PC-3 (cell line): ENCODE data around the gene SUGP1. TPM values are rescaled to one million over a fixed set of nuclear protein-coding genes. Genes with fewer than 3 reads are reported as not detected.

Source experiments
- ATAC-seq: fragments of 200-7000 bp; cut with Tn5 transposase; 2 replicates; pipeline ENCODE4 v1.9.1; 2020; ENCODE audit warnings: mild to moderate bottlenecking, moderate library complexity
- BruUV-seq: library from RNA; stranded (reverse); fragments of 400-500 nt; replicated peaks from 2 replicates; lab custom pipeline; 2021; lab: Mats Ljungman, UMichigan
- CTCF ChIA-PET: fragments of 300-600 bp; sonication (Branson Sonifier 250); formaldehyde crosslinking; loops from one replicate; lab custom pipeline; 2022; ENCODE audit warnings: antibody characterized with exemption; lab: Charles Lee
- POLR2A ChIA-PET: fragments of 300-600 bp; sonication (Branson Sonifier 250); formaldehyde crosslinking; loops from one replicate; lab custom pipeline; 2022; ENCODE audit warnings: antibody characterized with exemption; ENCODE audit not compliant: unreplicated experiment; lab: Charles Lee
- DNase-seq: peaks from one replicate; pipeline ENCODE4 v3.0.0-alpha.2; 2015
- H2AFZ ChIP-seq: fragments of 300-600 bp; sonication (generic); 2 replicates; pipeline ENCODE4 v1.6.0; 2016; ENCODE audit warnings: antibody characterized with exemption, low read length
- H3F3A ChIP-seq: fragments of 300-600 bp; sonication (generic); one replicate; pipeline ENCODE4 v1.6.0; 2017; ENCODE audit warnings: antibody characterized with exemption, low read length, control low read depth, mild to moderate bottlenecking; ENCODE audit not compliant: unreplicated experiment
- H3K27ac ChIP-seq: fragments of 300-600 bp; sonication (generic); 2 replicates; pipeline ENCODE4 v1.5.1; 2016; ENCODE audit warnings: mild to moderate bottlenecking, low read length
- H3K27me3 ChIP-seq: fragments of 300-600 bp; sonication (generic); 2 replicates; pipeline ENCODE4 v1.6.1; 2016; ENCODE audit warnings: low read length, mixed read lengths
- H3K36me3 ChIP-seq: fragments of 300-600 bp; sonication (generic); 2 replicates; pipeline ENCODE4 v1.6.1; 2016; ENCODE audit warnings: low read depth, mixed run types, low read length, mixed read lengths
- H3K4me1 ChIP-seq: fragments of 300-600 bp; sonication (generic); 2 replicates; pipeline ENCODE4 v1.5.1; 2016; ENCODE audit warnings: low read length; ENCODE audit not compliant: insufficient read depth
- H3K4me2 ChIP-seq: fragments of 300-600 bp; sonication (generic); 2 replicates; pipeline ENCODE4 v1.6.0; 2016; ENCODE audit warnings: low read length
- H3K4me3 ChIP-seq: fragments of 300-600 bp; sonication (generic); 2 replicates; pipeline ENCODE4 v1.5.1; 2016; ENCODE audit warnings: mild to moderate bottlenecking, low read length, mixed read lengths
- H3K79me2 ChIP-seq: fragments of 300-600 bp; sonication (generic); 2 replicates; pipeline ENCODE4 v1.6.1; 2017; ENCODE audit warnings: low read length, mixed read lengths
- H3K9ac ChIP-seq: fragments of 300-600 bp; sonication (generic); 2 replicates; pipeline ENCODE4 v1.6.0; 2016; ENCODE audit warnings: mild to moderate bottlenecking, low read length
- H3K9me2 ChIP-seq: fragments of 300-600 bp; sonication (generic); replicated peaks from 2 replicates; pipeline ENCODE4 v1.6.1; 2016; ENCODE audit warnings: mixed run types, low read length, mixed read lengths
- H3K9me3 ChIP-seq: fragments of 300-600 bp; sonication (generic); 2 replicates; pipeline ENCODE4 v1.6.1; 2016; ENCODE audit warnings: low read length, mixed read lengths
- H4K20me1 ChIP-seq: fragments of 300-600 bp; sonication (generic); 2 replicates; pipeline ENCODE4 v1.6.1; 2016; ENCODE audit warnings: low read length, mixed read lengths
- CTCF ChIP-seq: fragments of 300-600 bp; sonication (generic); conservative IDR thresholded peaks from 2 replicates; pipeline ENCODE4 v1.5.1; 2017; ENCODE audit warnings: antibody characterized with exemption, low read depth, mild to moderate bottlenecking, low read length
- EZH2 ChIP-seq: fragments of 300-600 bp; sonication (generic); IDR thresholded peaks from one replicate; pipeline ENCODE4 v1.6.1; 2017; ENCODE audit warnings: antibody characterized with exemption, mild to moderate bottlenecking, low read length; ENCODE audit not compliant: unreplicated experiment
- EZH2phosphoT487 ChIP-seq: fragments of 300-600 bp; sonication (generic); IDR thresholded peaks from 2 replicates; pipeline ENCODE4 v1.6.1; 2018; ENCODE audit warnings: mild to moderate bottlenecking, antibody characterized with exemption, low read length, borderline replicate concordance
- intact Hi-C: fragments of 100-400 bp; cut with micrococcal nuclease; formaldehyde crosslinking; loops from 2 replicates; pipeline ENCODE4 v1.9.0; 2023
- total RNA-seq: library from RNA; depleted of rRNA; stranded (reverse); fragments of >200 nt; gene quantifications from 2 replicates; pipeline ENCODE4 v1.2.3, GENCODE V29; 2014

The SUGP1 gene
- total RNA-seq, 1 experiment from 2014 or later, result 42.1 TPM

DNA sequence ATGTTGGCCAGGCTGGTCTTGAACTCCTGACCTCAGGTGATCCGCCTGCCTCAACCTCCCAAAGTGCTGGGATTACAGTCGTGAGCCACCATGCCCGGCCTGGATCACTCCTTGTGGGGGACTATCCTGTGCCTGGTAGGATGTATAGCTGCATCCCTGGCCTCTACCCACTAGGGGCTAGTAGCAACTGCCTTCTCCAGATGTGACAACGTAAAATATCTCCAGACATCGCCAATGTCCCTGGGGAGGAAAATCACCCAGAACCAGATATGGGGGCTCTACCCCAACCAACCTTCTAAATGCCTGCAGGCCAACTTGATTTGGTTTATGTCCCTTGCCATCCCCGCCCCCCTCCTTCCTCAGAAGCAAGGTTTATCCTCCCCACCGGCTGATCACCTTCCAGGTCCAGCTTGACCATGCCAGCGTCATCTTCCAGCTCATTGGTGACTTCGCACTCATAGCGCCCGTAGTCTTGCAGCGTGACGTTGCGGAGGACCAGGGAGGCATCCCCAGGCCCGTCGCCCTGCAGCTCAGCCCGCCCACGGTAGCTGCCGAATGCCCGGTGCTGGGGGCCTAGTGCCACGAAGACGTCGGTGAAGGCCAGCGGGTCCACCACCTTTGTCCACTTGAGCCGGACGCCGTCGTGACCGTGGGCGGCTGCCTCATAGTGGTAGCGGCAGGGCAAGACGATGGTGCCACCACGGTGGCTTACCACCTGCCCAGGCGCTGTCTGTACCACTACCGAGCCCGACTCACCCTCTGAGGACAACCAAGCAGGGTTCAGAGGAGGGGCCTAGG is 59.7 kb downstream of the SUGP1 start:
- Histone ChIP-seq H3K4me1 (no peaks in the 10 kb centered on the region), H3K27me3 (peaks cover 20% of the 10 kb centered on the region), H3K9me3 (no peaks in the 10 kb centered on the region), H3F3A (no peaks in the 10 kb centered on the region), H3K27ac (no peak overlapping the region), H4K20me1 (no peaks in the 10 kb centered on the region), H3K4me3 (no peak overlapping the region), H3K79me2 (no peaks in the 10 kb centered on the region), H2AFZ (no peak overlapping the region), H3K9ac (no peak overlapping the region), H3K36me3 (no peaks in the 10 kb centered on the region), H3K9me2 (no peaks in the 10 kb centered on the region), H3K4me2 (no peak overlapping the region)
- BruUV-seq, result no TSS peak
- ChIA-PET CTCF (no interaction called here), POLR2A (no interaction called here)
- no peak for DNase-seq
- no peak for ATAC-seq
- intact Hi-C loops, result no loop called here
- TF ChIP-seq EZH2phosphoT487 (no peak), CTCF (no peak), EZH2 (no peak)

GRCh38 chr19:19259741-19260140 is 60.6 kb downstream of the SUGP1 start:
- H3K27me3 ChIP-seq, result peaks cover 22% of the 10 kb centered on the region
- H2AFZ ChIP-seq, result no peak overlapping the region
- H3K9me2 ChIP-seq, result no peaks in the 10 kb centered on the region
- no peaks in the 10 kb centered on the region for H4K20me1 ChIP-seq
- no peaks in the 10 kb centered on the region for H3K4me1 ChIP-seq
- H3K27ac ChIP-seq, result no peak overlapping the region
- no TSS peak for BruUV-seq
- H3K9me3 ChIP-seq, result no peaks in the 10 kb centered on the region
- intact Hi-C loops, result no loop called here
- H3K79me2 ChIP-seq, result no peaks in the 10 kb centered on the region
- no peaks in the 10 kb centered on the region for H3F3A ChIP-seq
- no peak overlapping the region for H3K9ac ChIP-seq
- no peaks in the 10 kb centered on the region for H3K36me3 ChIP-seq
- ATAC-seq (peak; percentile 41; the same call in 1 of the 2 replicates), DNase-seq (peak; percentile 41)
- TF ChIP-seq EZH2phosphoT487 (no peak), EZH2 (no peak), CTCF (no peak)
- POLR2A ChIA-PET, result no interaction called here
- no peak overlapping the region for H3K4me3 ChIP-seq
- CTCF ChIA-PET, result no interaction called here
- H3K4me2 ChIP-seq, result no peak overlapping the region
